Activated CD8-positive, alpha-beta memory T cell treated with anti-CD3 and anti-CD28 coated beads, Interleukin-2, amount 10 ng/mL, durations not matched to agents 7 days and 5 days (primary cell): ENCODE measurements around the gene IP6K1. TPM values are rescaled to one million over a fixed set of nuclear protein-coding genes. Genes with fewer than 3 reads are reported as not detected.
A peak's percentile ranks its signal among the peaks of the same experiment; 100 is the strongest.
"Not testable (repeated sequence)": the region's sequence is repeated elsewhere in the genome, so short reads cannot be mapped to it uniquely, and the experiment has no call there.

Experiments used
- ATAC-seq: fragments of 150-1000 bp; cut with Tn5 transposase; one replicate; pipeline ENCODE4 v1.10.0; 2021; ENCODE audit warnings: moderate library complexity
- CTCF ChIA-PET: fragments of 350-600 bp; sonication (Branson Sonifier 250); formaldehyde crosslinking; loops from one replicate; lab custom pipeline; 2021; ENCODE audit warnings: antibody characterized with exemption; lab: Charles Lee
- DNase-seq: peaks from one replicate; pipeline ENCODE4 v3.0.0-alpha.2; 2020
- H3K27ac Mint-ChIP-seq: one replicate; pipeline ENCODE4 v1.8.0; 2021; ENCODE audit warnings: mild to moderate bottlenecking, mixed read lengths
- H3K27me3 Mint-ChIP-seq: one replicate; pipeline ENCODE4 v1.8.0; 2021; ENCODE audit warnings: mixed read lengths
- H3K36me3 Mint-ChIP-seq: one replicate; pipeline ENCODE4 v1.8.0; 2021; ENCODE audit warnings: mild to moderate bottlenecking, mixed read lengths
- H3K4me1 Mint-ChIP-seq: one replicate; pipeline ENCODE4 v1.8.0; 2021; ENCODE audit warnings: mixed read lengths
- H3K4me3 Mint-ChIP-seq: one replicate; pipeline ENCODE4 v1.8.0; 2021; ENCODE audit warnings: mild to moderate bottlenecking, moderate library complexity, mixed read lengths
- H3K9me3 Mint-ChIP-seq: one replicate; pipeline ENCODE4 v1.8.0; 2022; ENCODE audit warnings: low read depth, mixed read lengths
- total RNA-seq, 2 experiments: library from RNA; stranded (reverse); gene quantifications; one replicate each; pipeline ENCODE4 v1.2.3, GENCODE V29; 2021

The IP6K1 gene
- total RNA-seq, 2 experiments from 2014 or later: 38.3 to 41.0 TPM

DNA sequence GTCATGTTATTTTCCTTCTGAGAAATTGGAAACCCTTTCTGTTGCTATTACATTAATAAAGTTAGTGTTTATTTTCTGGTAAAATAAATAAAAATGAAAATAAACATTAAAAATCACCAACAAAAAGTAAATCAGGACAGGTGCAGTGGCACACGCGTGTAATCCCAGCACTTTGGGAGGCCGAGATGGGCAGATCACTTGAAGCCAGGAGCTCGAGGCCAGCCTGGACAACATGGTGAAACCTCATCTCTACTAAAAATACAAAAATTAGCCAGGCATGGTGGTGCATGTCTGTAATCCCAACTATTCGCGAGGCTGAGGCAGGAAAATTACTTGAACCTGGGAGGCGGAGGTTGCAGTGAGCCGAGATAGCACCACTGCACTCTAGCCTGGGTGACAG lies 10.2 kb downstream of the IP6K1 start:
- peaks cover 23% of the 10 kb centered on the region for H3K4me1 Mint-ChIP-seq
- H3K27me3 Mint-ChIP-seq, ATAC-seq, H3K9me3 Mint-ChIP-seq, DNase-seq, H3K27ac Mint-ChIP-seq, H3K4me3 Mint-ChIP-seq, CTCF ChIA-PET: not testable (repeated sequence)
- peaks cover 21% of the 10 kb centered on the region for H3K36me3 Mint-ChIP-seq

DNA sequence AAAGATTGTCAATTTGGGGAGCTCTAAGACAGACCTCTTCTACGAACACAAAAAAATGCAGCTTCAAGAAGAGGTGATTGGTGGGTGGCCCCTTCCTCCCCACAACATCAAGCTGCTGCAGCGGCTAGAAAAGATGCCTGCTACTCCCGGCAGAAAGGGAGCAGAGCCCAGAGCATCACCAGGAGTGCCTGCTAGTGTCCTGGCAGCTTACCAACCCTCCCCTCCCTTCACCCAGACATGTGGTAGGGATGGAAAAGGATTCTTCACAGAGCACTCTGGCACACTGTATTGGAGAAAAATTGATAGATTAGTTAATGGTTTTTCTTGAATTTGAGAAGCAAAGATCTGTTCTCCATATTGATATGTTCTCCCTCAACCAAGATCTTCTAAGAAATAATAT lies 10.8 kb downstream of the IP6K1 start:
- DNase-seq (no peak), ATAC-seq (no peak)
- Mint-ChIP-seq H3K27ac (no peak overlapping the region), H3K4me3 (no peak overlapping the region), H3K36me3 (peaks cover 19% of the 10 kb centered on the region), H3K27me3 (no peaks in the 10 kb centered on the region), H3K4me1 (peaks cover 17% of the 10 kb centered on the region), H3K9me3 (no peaks in the 10 kb centered on the region)
- CTCF ChIA-PET: interaction anchor here (0.6 to 1.0 kb wide), 2 partner anchors 8 to 42 kb away, joined by 3 read pairs; no protein-coding TSS in a partner anchor

DNA sequence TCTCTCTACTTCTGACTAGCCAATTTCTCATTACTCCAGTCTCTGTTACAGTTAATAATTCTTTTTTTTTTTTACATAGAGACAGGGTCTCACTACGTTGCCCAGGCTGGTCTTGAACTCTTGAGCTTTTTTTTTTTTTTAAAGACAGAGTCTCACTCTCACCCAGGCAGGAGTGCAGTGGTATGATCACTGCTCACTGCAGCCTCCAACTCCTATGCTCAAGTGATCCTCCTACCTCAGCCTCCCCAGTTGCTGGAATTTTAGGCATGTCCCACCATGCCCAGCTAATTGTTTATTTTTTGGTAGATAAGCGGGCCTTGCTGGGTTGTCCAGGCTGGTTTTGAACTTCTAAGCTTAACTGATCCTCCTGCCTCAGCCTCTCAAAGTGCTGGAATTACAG lies 13.6 kb downstream of the IP6K1 start:
- no peaks in the 10 kb centered on the region for H3K9me3 Mint-ChIP-seq
- peaks cover 8% of the 10 kb centered on the region for H3K4me1 Mint-ChIP-seq
- H3K27ac Mint-ChIP-seq: no peak overlapping the region
- no peaks in the 10 kb centered on the region for H3K27me3 Mint-ChIP-seq
- H3K36me3 Mint-ChIP-seq: peaks cover 20% of the 10 kb centered on the region
- H3K4me3 Mint-ChIP-seq: no peak overlapping the region
- ATAC-seq (no peak), DNase-seq (no peak)
- CTCF ChIA-PET: interaction anchor here (0.7 to 1.8 kb wide), 3 partner anchors 28 to 66 kb away, joined by 3 to 6 read pairs (median 6); partner anchors contain the start of gene INKA1

GRCh38 chr3:49771340-49771938 lies 14.9 kb downstream of the IP6K1 start:
- H3K36me3 Mint-ChIP-seq: peaks cover 15% of the 10 kb centered on the region
- DNase-seq (no peak), ATAC-seq (no peak)
- no peak overlapping the region for H3K4me3 Mint-ChIP-seq
- no peaks in the 10 kb centered on the region for H3K9me3 Mint-ChIP-seq
- no peaks in the 10 kb centered on the region for H3K27me3 Mint-ChIP-seq
- CTCF ChIA-PET: interaction anchor here (1.0 to 1.7 kb wide), 4 partner anchors 13 to 34 kb away, joined by 3 to 6 read pairs (median 4); partner anchors contain the start of gene INKA1
- H3K4me1 Mint-ChIP-seq: peaks cover 8% of the 10 kb centered on the region
- H3K27ac Mint-ChIP-seq: no peak overlapping the region

DNA sequence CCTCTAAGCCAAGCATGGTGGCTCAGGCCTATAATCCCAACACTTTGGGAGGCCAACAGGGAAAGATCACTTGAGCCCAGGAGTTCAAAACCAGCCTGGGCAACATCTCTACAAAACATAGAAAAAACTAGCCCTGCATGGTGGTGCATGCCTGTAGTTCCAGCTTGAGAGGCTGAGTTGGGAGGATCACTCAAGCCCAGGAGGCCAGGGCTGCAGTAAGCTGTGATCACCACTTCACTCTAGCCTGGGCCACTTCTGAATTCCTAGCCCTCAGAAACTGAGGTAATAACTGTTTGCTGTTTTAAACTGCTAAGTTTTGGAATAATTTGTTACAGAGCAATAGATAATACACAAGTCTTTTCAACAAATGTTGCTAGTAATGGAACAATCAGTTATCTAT lies 16.4 kb downstream of the IP6K1 start:
- Mint-ChIP-seq H3K27me3 (no peaks in the 10 kb centered on the region), H3K9me3 (no peaks in the 10 kb centered on the region), H3K4me3 (no peak overlapping the region), H3K27ac (no peak overlapping the region), H3K4me1 (peaks cover 10% of the 10 kb centered on the region), H3K36me3 (peaks cover 14% of the 10 kb centered on the region)
- no peak for ATAC-seq
- no peak for DNase-seq
- CTCF ChIA-PET: interaction anchor here (1.5 to 1.6 kb wide), 2 partner anchors 32 to 51 kb away, joined by 4 to 5 read pairs; no protein-coding TSS in a partner anchor

DNA sequence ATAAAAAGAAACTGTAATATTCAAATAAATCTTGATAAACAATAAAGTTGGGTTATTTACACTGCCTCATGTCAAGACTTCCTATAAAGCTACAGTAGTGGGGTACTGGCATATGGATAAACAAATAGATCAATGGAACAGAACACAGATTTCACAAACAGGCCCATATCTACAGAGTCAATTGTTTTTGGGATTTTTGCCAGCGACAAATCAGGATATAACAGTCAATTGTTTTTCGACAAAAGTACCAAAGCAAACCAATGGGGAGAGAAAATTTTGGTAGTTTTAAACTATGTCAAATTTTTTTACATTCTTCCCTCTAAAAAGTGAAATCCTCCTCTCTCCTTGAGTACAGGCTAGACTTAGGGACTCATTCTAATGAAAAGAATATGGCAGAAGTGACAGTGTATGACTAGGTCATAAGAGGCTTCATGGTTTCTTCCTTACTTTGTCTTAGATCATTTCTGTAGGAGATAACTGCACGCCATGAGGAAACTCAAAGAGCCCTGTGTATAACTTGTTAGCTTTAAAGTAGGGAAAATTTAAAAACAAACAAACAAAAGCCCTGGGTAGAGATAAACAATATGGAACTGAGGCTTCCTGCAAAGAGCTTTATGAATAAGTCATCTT lies 16.9 kb downstream of the IP6K1 start:
- Mint-ChIP-seq H3K4me3 (no peak overlapping the region), H3K27ac (no peak overlapping the region), H3K36me3 (peaks cover 14% of the 10 kb centered on the region), H3K4me1 (peaks cover 10% of the 10 kb centered on the region), H3K9me3 (no peaks in the 10 kb centered on the region), H3K27me3 (no peaks in the 10 kb centered on the region)
- ATAC-seq (no peak), DNase-seq (no peak)
- CTCF ChIA-PET: interaction anchor here (1.5 to 1.6 kb wide), 2 partner anchors 33 to 51 kb away, joined by 4 to 5 read pairs; no protein-coding TSS in a partner anchor

DNA sequence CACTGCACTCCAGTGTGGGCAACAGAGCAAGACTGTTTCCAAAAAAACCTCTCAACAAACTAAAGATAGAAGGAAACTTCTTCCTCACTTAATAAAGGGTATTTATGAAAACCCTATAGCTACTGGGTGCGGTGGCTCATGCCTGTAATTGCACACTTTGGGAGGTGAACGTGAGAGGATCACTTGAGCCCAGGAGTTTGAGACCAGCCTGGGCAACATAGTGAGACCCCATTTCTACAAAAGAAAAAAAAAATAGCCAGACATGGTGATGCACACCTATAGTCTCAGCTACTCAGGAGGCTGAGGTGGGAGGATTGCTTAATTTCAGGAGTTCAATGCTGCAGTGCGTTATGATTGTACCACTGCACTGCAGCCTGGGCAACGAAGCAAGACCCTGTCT lies 22.4 kb downstream of the IP6K1 start:
- Mint-ChIP-seq H3K4me3 (no peak overlapping the region), H3K36me3 (peaks cover 8% of the 10 kb centered on the region), H3K27ac (no peak overlapping the region), H3K4me1 (peaks cover 2% of the 10 kb centered on the region), H3K27me3 (no peaks in the 10 kb centered on the region), H3K9me3 (no peaks in the 10 kb centered on the region)
- no peak for DNase-seq
- CTCF ChIA-PET: no interaction called here
- ATAC-seq: no peak

GRCh38 chr3:49761661-49762060 lies 24.7 kb downstream of the IP6K1 start:
- H3K27me3 Mint-ChIP-seq: no peaks in the 10 kb centered on the region
- H3K9me3 Mint-ChIP-seq: no peaks in the 10 kb centered on the region
- H3K36me3 Mint-ChIP-seq: peaks cover 5% of the 10 kb centered on the region
- no peak overlapping the region for H3K4me3 Mint-ChIP-seq
- ATAC-seq (no peak), DNase-seq (no peak)
- H3K4me1 Mint-ChIP-seq: peaks cover 2% of the 10 kb centered on the region
- H3K27ac Mint-ChIP-seq: no peak overlapping the region
- CTCF ChIA-PET: no interaction called here

- no peaks in the 10 kb centered on the region for H3K27me3 Mint-ChIP-seq
- H3K4me1 Mint-ChIP-seq: peaks cover under 1% of the 10 kb centered on the region
- DNase-seq: no peak
- no peaks in the 10 kb centered on the region for H3K9me3 Mint-ChIP-seq
- peaks cover 2% of the 10 kb centered on the region for H3K36me3 Mint-ChIP-seq
- CTCF ChIA-PET: no interaction called here
- H3K4me3 Mint-ChIP-seq: no peak overlapping the region
- no peak overlapping the region for H3K27ac Mint-ChIP-seq
- ATAC-seq: no peak
Measured at GRCh38 chr3:49759226-49759625, 27.1 kb downstream of the IP6K1 start.

DNA sequence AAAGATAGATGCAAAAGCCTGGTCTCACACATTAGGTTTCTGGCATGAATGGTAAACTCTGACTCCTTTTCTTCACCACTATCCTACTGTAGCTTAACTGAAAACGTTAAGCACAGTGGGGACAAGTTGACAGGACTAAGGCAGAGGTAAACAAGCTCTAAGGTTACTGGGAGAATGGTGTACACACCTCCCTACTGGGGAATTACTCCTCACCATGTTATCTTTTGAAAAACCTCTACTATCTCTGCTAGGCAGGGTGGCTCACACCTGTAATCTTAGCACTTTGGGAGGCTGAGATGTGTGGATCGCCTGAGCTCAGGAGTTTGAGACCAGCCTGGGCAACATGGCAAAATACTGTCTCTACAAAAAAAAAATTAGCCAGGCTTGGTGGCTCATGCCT lies 29.1 kb downstream of the IP6K1 start:
- H3K4me1 Mint-ChIP-seq: peaks cover 5% of the 10 kb centered on the region
- ATAC-seq: no peak
- CTCF ChIA-PET: interaction anchor here (1.5 to 1.6 kb wide), 3 partner anchors 53 to 85 kb away, joined by 4 to 5 read pairs (median 4); no protein-coding TSS in a partner anchor

DNA sequence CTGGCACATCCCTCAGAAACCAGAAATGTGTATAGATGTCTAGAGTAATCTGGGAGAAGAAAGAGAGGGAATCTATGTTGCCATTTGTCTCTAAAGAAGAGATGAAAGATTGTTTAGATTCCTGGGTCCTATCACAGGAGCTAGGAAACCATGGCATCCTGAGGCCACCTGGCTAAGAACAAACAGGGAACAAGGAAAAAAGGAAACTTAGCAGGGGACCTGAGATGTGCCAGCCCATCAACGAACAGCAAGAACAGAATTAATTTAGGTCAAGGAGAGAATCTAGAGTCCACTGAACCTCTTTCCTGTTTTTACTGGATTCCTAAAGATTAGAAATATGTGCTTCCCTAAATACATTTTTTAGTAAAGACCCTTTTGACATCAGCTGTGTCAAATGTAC lies 30.3 kb downstream of the IP6K1 start:
- H3K36me3 Mint-ChIP-seq: peaks cover 4% of the 10 kb centered on the region
- no peak for ATAC-seq
- CTCF ChIA-PET: no interaction called here
- no peaks in the 10 kb centered on the region for H3K9me3 Mint-ChIP-seq
- no peak overlapping the region for H3K4me3 Mint-ChIP-seq
- no peaks in the 10 kb centered on the region for H3K27me3 Mint-ChIP-seq
- H3K27ac Mint-ChIP-seq: no peak overlapping the region
- H3K4me1 Mint-ChIP-seq: peaks cover 5% of the 10 kb centered on the region
- DNase-seq: no peak

More for the DNA sequence above, 29.1 kb downstream of the IP6K1 start:
- Mint-ChIP-seq H3K36me3 (peaks cover 4% of the 10 kb centered on the region), H3K27ac (no peak overlapping the region), H3K27me3 (no peaks in the 10 kb centered on the region), H3K4me3 (no peak overlapping the region), H3K9me3 (no peaks in the 10 kb centered on the region)
- no peak for DNase-seq

- ATAC-seq (no peak), DNase-seq (no peak)
- CTCF ChIA-PET: no interaction called here
- H3K36me3 Mint-ChIP-seq: peaks cover 5% of the 10 kb centered on the region
- no peaks in the 10 kb centered on the region for H3K27me3 Mint-ChIP-seq
- H3K27ac Mint-ChIP-seq: no peak overlapping the region
- peaks cover 5% of the 10 kb centered on the region for H3K4me1 Mint-ChIP-seq
- H3K9me3 Mint-ChIP-seq: no peaks in the 10 kb centered on the region
- H3K4me3 Mint-ChIP-seq: no peak overlapping the region
Measured at GRCh38 chr3:49754536-49754935, 31.8 kb downstream of the IP6K1 start.

DNA sequence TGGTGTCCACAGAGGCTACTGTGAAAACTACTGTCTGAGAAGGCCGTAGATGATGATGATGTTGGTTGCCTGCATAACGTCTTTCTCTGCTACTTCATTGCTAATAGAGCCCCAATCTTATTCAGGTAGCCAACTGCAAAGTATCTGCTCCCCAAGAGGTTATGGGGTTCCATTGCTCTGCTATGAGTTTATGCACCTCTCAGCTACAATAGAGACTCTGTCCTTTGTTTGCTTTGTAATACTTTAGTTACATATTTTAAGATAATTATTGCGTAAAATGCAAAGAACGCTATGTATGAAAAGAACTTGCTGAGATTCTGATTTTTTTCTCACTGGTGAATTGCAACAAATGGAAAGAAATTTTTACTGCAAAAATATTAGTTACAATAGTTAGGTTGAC lies 34.8 kb downstream of the IP6K1 start:
- Mint-ChIP-seq H3K36me3 (peaks cover 9% of the 10 kb centered on the region), H3K4me1 (peaks cover 5% of the 10 kb centered on the region), H3K27me3 (no peaks in the 10 kb centered on the region), H3K27ac (peak overlapping the region; percentile 61), H3K9me3 (no peaks in the 10 kb centered on the region), H3K4me3 (no peak overlapping the region)
- ATAC-seq (no peak), DNase-seq (no peak)
- CTCF ChIA-PET: no interaction called here

- DNase-seq (no peak), ATAC-seq (no peak)
- Mint-ChIP-seq H3K36me3 (peaks cover 13% of the 10 kb centered on the region), H3K4me1 (peaks cover 5% of the 10 kb centered on the region), H3K27me3 (no peaks in the 10 kb centered on the region), H3K9me3 (no peaks in the 10 kb centered on the region), H3K27ac (no peak overlapping the region), H3K4me3 (no peak overlapping the region)
- CTCF ChIA-PET: interaction anchor here (0.8 kb wide), 1 partner anchor 89 kb away, joined by 3 read pairs; no protein-coding TSS in a partner anchor
Measured at GRCh38 chr3:49750056-49750455, 36.3 kb downstream of the IP6K1 start.
